ENCODE results near the gene HNF1B.
A peak's percentile ranks its signal among the peaks of the same experiment; 100 is the strongest.

Gene HNF1B

GRCh38 chr17:37761961-37762360, 17.1 kb upstream of the HNF1B start:
- DNase-seq (ENCODE audit: low spot score): no peak

DNA sequence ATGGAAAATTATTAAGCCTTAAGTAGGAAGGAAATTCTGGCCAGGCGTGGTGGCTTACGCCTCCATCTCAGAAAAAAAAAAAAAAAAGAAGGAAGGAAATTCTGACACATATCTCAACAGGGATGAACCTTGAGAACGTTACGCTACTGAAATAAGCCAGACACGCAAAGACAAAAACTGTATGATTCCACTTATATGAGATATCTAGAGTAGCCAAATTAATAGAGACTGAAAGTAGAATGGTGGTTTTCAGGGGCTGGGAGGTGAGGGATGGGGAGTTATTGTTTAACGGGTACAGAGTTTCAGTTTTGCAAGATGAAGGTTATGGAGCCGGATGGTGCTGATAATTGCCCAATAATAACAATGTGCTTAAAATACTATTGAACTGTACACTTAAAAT, 16.2 kb upstream of the HNF1B start:
- no peak for DNase-seq (ENCODE audit: low spot score)

DNA sequence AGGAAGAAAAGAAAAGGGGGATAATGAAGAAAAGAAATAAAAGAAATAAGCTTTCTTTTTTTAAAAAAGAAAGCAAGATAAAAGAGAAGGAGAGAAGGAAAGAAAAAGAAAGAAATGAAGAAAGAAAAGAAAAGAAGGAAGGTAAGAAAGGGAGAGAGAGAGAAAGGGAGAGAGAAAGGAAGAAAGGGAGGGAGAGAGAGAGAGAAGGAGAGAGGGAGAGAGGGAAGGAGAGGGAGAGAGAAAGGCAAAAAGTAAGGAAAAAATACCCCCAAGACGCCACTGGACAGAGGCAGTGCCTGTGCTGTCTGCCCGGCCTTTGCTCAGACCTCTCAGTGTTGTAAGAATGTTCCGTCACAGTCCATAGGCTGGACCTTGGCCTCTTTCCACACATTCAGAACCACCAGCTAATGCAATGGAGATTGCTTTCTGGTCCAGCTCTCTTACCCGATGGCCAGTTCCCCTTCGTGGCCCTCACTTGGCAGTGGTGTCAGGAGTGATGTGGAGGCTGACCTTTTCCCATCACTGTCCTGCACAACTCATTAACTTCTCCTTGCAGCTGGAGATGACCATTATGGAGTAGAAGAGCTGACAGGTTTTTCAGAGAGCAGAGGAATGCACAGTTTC, 14.3 kb upstream of the HNF1B start:
- no peak for DNase-seq (ENCODE audit: low spot score)

DNA sequence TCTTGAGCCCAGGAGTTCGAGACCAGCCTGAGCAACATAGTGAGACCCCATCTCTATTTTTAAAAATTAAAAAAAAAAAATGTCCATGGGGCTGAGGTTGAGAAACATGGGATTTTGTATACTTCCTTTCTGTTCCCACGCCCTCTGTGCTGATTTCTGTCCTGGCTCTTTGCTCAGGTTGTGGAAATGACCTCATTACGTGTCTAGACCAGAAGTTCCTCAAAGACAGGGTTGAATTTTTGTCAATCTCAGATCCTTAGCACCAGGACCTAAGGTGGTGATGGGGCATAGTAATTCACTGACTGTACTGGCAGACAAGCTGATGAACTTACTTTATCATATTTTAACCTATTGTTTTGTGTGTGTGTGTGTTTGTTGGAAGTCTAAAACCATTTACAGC, 11.2 kb upstream of the HNF1B start:
- no peak for DNase-seq (ENCODE audit: low spot score)

- DNase-seq (ENCODE audit: low spot score): no peak
These were observed 10.6 kb upstream of the HNF1B start for GRCh38 chr17:37755455-37755854.

- no peak for DNase-seq (ENCODE audit: low spot score)
These were observed 9.5 kb upstream of the HNF1B start for GRCh38 chr17:37754363-37754762.

- DNase-seq (ENCODE audit: low spot score): peak; percentile 88
These were observed 7.6 kb upstream of the HNF1B start for GRCh38 chr17:37752482-37752881.

GRCh38 chr17:37750768-37751475, 6.1 kb upstream of the HNF1B start:
- DNase-seq (ENCODE audit: low spot score): no peak

- DNase-seq (ENCODE audit: low spot score): no peak
These were observed 5.4 kb upstream of the HNF1B start for GRCh38 chr17:37750292-37750691.

DNA sequence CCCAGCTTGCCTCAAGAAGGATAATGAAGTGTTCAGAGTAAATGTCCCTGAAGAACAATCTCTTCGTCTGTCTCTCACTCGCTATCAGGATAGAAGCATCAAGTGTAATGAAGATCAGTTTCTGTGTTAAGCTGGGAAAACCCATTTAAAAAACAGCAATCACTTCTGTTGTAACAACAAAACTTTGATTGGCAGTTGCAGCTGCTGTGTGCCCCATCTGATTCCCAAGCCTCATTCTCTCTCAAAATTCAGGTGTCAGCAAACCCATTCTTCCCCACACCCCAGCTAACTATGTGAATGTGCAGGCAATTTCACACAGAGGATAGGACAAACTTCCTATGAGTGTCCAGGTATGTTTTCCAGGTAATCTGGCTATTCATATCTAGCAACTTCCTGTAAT, 2.4 kb upstream of the HNF1B start:
- DNase-seq (ENCODE audit: low spot score): no peak

GRCh38 chr17:37746617-37747016, 1.8 kb upstream of the HNF1B start:
- no peak for DNase-seq (ENCODE audit: low spot score)

DNA sequence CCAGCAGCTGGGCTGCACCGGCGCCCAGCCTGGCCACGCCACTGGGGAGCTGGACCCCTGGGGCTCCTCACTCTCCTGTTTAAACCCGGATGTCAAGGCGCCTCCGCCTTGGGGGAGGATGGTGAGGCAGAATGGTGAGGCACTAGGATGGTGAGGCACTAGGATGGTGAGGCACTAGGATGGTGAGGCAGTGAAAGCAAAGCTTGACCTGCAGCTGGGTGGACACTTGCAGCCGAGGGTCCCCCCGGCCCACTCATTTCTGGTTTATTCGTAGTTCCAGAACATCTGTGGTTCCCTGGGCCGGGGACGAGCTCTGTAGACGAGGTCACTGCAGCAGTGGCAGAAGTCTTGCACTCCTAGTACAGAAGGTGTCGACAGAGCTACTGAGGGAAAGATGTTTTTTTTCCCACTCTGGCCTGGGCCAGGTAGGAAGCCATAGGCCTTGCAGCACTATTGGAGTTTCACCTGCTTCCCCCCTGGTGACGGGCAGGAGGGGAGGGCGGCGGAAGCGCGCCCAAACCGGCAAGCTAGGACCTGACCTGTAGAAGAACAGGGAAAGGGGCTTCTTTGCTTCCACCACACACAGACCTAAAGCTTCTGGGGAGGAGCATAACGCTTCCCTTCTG, 1.1 kb upstream of the HNF1B start:
- DNase-seq (ENCODE audit: low spot score): no peak

DNA sequence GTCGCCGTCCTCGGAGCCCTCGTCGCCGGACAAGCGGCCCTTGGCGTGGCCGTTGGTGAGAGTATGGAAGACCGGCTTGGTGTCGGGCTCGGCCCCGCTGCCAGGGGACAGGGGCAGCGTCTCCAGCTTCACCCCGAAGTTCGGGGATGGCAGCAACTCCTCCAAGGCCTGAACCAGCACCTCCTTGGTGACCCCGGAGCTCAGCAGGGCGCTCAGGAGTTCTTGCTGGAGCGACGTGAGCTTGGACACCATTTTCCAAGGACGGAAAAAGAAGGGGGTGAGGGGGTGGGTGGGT, 279 bp downstream of the HNF1B start:
- DNase-seq (ENCODE audit: low spot score): no peak

DNA sequence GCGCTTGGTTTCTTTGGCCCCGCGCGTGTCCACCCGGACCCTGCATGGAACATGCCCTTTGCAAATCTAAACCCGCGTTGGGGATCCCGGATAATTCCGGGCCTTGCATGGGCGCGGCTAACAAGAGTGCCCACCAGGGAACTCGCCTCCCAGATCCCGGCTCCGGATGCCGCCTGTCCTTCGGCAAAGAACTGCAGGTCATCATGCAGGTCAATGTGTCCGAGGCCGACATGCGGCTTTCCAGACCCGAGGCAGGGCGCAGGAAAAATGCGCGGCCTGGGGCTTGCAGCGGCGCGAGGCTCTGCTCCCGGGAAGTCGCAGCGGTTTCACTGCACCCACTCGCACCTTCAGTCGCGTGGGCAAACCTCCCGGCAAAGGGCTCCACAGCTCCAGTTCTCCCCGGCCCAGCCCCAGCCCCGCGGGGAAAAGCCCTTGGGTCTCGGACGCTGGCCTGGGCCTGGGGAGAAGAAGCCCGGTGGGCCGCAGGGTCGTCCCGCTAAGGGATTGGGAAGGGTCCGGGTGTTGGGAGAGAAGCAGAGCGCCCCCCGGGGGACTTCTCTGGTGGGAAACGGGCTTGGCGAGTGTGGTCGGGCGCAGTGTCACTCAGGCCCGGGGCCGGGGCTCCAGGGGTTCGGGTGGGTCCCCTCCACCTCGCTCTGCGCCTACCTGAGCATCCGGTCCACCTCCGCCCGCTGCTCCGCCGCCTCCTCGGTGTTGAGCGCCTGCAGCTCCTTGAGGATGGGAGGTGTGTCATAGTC, 805 bp downstream of the HNF1B start:
- no peak for DNase-seq (ENCODE audit: low spot score)

GRCh38 chr17:37743612-37743874, 1.3 kb downstream of the HNF1B start:
- DNase-seq (ENCODE audit: low spot score): no peak

DNA sequence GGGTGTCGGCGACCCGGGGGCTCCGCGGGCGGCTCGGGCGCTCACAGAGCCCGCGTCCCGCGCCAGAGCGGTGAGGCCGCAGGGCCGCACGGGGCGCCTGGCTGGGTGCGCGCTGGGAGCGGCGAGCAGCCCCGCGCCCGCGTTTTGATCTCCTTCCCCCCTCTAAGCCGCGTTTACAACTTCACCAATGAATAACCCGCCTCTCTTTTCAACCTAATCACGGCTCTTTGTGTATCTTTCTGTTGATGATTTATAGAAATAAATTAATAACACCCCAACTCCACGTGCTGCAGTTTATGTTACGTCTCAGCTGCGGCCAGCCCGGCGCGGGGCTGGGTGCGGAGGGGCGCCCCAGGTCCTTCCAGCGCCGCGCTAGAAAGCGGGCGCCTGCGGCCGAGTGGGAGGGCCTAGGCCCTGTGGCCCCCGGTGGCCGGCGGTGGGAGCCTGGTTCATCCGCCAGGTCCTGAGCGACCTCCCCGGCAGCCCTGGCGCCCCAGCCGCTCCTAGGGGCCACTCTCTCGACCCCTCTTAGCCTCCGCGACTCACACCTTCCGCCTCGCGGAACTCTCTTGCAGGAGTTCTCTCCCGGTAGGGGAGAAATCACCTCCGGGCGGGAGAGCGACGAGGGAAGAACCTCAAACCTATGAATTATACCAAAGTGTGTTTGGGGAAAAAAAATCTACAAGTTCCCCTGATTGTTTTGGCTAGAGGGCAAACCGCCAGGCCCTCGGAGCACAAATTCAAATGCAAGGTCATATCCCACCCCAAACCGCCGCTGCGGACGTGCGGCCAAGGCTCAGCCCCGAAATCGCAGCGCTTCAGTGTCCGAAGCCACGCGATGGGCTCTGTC, 1.9 kb downstream of the HNF1B start:
- DNase-seq (ENCODE audit: low spot score): no peak

DNA sequence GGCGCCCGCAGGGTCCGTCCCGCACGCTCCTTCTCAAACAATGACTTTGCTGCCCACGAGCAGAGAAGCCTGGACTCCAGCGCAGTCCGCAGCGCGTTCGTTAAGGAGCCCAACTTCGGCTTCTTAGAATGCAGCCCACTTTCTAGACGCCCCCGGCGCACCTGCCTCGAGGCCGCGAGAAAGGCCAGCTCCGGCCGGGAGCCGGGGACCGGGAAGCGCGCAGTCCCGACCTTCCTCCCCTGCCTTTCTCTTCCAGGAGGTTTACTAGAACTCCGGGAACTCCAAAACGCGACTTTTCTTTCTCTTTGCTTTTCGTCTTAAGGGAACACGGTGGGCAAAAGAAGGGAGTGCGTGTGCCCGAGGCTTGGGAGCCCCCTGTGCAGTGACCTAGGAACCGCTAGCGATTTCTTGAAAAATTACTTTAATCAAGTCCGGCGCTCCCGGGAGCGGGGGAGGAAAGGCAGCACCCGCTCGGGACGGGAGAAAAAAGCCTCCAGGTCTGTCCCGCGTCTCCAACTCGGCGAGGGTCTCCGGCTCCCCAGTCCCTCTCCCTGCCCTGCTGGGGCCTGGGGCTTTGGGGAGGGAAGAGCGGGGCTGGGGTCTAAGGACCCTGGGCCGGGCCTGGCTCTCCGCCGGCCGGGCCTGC, 2.6 kb downstream of the HNF1B start:
- peak; percentile 26 for DNase-seq (ENCODE audit: low spot score)

- DNase-seq (ENCODE audit: low spot score): no peak
These were observed 3.3 kb downstream of the HNF1B start for GRCh38 chr17:37741341-37742115.

GRCh38 chr17:37740915-37741314, 3.9 kb downstream of the HNF1B start:
- DNase-seq (ENCODE audit: low spot score): no peak

- DNase-seq (ENCODE audit: low spot score): peak; percentile 48
These were observed 6.9 kb downstream of the HNF1B start for GRCh38 chr17:37737971-37738370.

DNA sequence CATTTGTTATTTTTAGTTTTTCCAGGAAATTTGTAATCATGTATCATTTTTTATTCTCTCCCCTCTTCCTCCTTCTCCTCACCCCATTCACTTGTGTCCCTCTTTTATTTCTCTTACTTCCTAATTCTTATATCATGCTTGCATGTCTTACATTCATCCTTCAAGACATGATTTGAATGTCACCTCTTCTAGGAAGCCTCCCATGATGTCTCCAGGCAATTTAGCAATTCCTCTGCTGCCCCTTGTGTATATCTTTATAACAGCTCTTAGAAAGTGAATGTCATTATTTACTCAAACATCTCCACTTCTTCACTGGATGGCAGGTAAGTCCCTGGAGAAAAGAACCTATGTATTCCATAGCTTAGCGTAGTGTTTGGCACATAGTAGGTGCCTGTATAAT, 7.8 kb downstream of the HNF1B start:
- DNase-seq (ENCODE audit: low spot score): no peak
